CD1c-positive myeloid dendritic cell (primary cell): Measurements from ENCODE around the gene SFXN5.
"Not testable (repeated sequence)": the region's sequence is repeated elsewhere in the genome, so short reads cannot be mapped to it uniquely, and the experiment has no call there.

Experiments
- DNase-seq: peaks from one replicate; pipeline ENCODE4 v3.0.0-alpha.2; 2016; ENCODE audit errors: extremely low spot score

Gene SFXN5

DNA sequence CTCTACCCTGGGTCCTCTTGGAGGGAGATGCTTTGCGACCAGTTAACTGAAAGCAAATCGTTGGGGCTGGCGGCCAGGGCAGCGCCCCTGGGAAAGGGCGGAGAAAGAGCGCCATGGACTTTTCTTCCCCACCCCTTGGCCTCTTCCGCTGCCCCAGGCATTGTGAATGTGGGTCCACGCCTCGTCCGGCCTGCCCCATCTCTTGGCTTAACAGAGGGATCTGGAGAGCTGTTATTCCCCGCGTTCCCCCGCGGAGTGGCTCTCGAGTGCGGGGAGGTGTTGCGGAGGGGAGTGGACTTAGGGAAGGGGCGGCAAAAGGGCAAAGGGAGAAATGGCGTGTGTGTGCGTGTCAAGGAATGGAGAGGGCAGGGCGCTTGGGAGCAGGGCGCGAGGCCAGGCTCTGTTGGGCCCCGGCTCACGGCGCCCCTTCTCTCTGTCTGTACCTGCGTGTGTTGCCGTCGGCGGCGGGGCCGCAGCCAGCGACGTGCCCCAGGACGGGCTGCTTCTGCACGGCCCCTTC, 147.6 kb downstream of the SFXN5 start:
- DNase-seq, result no peak

DNA sequence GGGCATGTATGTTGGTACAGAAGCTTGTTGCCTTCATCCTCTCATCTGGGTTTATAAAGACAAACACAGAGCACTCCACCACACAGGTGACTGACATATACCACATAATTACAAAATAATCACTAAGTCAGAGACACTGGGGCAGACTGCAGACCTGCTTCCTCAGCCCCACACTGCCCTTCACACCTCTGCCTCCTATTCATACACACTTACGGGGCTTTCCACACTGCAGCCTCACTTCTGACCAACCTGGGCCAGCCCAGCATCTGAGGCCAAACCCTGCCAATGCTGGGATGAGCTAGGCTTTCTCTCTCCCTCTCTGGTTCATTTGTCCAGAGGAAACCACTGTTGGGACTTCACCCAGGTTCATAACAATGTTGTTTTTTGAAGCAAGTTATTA, 149.7 kb downstream of the SFXN5 start:
- DNase-seq, result no peak

DNA sequence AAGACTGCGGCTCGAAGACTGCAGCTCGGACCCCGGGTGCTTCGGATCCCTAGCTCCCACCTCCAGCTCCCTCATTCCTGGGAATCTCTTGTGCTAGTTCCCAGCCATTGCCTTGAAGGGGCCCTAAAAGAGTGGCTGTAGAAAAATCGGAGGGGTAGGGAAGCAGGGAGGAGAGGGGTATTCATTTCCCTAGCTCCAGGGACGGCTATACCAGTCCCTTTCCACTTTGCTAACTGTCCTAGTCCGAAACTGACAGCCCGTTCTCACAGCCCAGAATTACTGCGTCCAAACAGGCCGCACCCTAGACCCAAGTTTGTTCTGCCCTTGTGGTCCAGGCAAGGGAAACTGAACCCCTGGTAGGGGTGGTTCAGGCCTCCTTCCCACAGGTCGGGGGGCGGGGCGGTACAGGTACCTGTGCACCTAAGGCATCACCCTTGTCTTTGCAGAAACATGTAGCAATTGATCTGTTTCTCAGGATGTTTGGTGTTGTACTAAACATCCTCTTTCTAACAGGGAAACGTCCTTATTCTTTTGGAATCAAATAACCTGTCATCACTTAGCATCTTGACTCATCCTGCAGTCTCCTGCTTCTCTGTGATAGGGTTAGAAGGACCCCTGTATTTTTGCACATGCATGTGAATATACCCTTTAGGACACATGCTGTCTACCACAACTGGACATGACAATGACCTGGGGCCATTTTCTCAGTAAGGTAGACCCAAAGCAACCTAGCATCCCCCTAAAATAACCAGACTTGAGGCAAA, 150.2 kb downstream of the SFXN5 start:
- no peak for DNase-seq

GRCh38 chr2:72920318-72921087, 151.0 kb downstream of the SFXN5 start:
- peak; percentile 34 for DNase-seq

DNA sequence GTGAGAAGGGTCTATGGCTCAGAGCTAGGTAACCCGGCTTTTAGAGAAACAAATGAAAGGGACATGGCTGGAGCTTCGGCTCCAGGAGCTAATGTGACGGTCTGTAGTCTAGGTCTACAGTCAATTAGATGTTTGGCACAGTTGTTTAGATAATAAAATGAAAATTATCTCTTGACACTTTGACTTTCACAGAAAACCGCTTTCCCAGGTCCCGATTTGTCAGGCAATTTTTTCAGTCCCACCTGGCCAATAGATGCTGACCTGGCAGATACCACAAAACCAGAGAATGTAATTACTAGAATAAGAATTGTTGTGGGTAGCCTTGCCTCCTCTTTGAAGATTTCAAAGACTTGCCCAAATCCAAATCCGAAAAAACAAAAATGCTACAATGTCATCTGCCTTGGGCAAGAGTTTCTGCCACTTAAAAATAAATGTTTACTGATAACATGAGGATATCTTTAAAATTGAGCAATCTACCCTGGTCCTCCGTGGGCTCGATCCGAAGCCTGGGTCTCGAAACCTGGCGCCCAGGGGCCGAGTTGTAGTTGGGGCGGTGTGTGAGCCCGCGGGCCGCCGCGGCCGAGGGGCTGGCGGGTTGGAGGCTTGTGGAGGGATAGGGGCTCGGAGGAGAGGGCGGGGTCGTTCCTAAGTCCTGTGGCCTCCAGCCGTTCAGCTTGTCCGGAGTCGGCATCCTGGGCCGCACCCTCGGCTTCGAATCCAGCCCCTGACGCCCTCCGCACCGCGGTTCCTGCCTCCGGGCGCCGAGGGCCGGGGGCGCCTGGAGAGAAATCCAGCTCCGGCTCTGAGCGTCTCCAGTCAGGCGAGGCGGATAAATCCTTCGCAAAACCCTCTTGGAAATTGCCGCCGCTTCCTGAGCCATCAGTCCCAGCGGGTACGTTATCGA, 151.8 kb downstream of the SFXN5 start:
- no peak for DNase-seq

DNA sequence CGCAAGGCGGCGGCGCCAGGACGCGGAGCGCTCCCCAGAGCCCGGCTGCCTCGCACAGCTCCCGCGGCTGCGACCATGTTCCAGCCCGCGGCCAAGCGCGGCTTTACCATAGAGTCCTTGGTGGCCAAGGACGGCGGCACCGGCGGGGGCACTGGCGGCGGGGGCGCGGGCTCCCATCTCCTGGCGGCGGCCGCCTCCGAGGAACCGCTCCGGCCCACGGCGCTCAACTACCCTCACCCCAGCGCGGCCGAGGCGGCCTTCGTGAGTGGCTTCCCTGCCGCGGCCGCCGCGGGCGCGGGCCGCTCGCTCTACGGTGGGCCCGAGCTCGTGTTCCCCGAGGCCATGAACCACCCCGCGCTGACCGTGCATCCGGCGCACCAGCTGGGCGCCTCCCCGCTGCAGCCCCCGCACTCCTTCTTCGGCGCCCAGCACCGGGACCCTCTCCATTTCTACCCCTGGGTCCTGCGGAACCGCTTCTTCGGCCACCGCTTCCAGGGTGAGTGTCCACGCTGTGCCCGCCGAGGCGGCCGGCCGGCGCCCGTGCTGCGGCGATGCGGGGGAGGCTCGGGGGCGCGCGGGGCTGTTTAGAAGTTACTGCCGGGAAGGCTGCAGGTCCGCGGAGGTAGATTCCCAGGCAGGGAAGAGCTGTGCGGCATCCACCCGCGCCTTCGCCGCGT, 153.5 kb downstream of the SFXN5 start:
- no peak for DNase-seq

GRCh38 chr2:72917138-72917876, 154.2 kb downstream of the SFXN5 start, which contains the start of gene EMX1:
TSS of gene EMX1 (plus strand) at chr2:72917519. CDS start at chr2:72917853, 334 bp downstream.
- peak; percentile 20 for DNase-seq

GRCh38 chr2:72916743-72917137, 154.8 kb downstream of the SFXN5 start:
- no peak for DNase-seq

GRCh38 chr2:72915907-72916742, 155.4 kb downstream of the SFXN5 start:
- peak; percentile 49 for DNase-seq

DNA sequence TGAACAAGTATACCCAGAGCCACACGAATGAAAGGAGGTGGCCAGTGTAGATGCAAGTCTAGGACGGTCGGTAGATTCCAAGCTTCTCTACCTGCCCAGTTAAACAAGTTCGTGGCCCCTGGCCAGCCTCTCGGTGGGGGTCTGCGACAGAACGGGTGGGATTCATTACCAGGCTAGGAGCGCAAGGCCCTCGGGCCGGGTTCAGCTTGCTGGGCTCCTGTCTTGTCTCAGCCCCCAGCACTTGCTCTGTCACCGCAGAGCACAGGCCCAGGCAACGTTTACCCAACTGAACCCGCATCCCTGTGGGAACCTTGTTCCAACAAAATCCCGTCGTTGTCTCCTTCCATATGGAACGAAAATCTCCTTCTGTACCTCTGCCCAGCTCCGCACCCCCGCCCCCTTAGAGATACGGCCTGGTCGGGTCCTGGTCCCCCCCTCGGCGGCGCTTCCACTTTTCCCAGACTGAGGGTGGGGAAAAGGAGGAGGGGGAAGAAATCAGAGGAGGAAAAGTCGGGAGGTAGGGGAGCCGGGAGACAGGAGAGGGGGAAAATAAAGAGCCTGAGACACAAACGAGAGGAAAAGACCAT, 156.1 kb downstream of the SFXN5 start:
- no peak for DNase-seq

GRCh38 chr2:72914589-72915319, 156.8 kb downstream of the SFXN5 start:
- DNase-seq, result no peak

- DNase-seq, result no peak
Measured at GRCh38 chr2:72914206-72914559, 157.3 kb downstream of the SFXN5 start.

- no peak for DNase-seq
Measured at GRCh38 chr2:72913486-72914205, 157.9 kb downstream of the SFXN5 start.

- no peak for DNase-seq
Measured at GRCh38 chr2:72911256-72911655, 160.3 kb downstream of the SFXN5 start.

DNA sequence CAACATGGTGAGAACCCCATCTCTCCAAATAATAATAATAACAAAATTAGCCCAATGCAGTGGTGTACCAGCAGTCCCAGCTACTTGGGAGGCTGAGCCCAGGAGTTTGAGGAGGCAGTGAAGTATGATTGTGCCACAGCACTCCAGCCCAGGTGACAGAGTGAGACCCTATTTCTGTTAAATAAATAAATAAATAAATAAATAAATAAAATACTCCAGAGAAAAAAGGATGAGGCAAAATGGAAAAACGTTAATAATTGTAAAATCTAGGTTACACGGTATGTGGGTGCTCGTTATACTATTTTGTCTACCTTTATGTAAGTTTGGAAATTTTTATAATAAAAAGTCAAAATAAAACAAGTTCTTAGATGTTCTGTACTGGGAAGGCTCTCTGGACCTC, 162.8 kb downstream of the SFXN5 start:
- no peak for DNase-seq

DNA sequence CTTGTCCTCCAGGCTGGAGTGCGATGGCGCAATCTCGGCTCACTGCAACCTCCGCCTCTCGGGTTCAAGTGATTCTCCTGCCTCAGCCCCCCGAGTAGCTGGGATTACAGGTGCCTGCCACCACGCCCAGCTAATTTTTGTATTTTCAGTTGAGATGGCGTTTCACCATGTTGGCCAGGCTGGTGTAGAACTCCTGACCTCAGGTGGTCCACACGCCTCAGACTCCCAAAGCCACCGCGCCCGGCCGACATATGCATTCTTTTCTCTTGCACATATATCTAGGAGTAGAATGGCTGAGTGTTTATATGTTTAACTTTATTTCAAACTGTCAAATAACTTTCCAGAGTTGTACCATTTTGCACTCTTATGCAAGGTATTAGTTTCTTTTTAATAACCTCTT, 164.1 kb downstream of the SFXN5 start:
- not testable (repeated sequence) for DNase-seq

DNA sequence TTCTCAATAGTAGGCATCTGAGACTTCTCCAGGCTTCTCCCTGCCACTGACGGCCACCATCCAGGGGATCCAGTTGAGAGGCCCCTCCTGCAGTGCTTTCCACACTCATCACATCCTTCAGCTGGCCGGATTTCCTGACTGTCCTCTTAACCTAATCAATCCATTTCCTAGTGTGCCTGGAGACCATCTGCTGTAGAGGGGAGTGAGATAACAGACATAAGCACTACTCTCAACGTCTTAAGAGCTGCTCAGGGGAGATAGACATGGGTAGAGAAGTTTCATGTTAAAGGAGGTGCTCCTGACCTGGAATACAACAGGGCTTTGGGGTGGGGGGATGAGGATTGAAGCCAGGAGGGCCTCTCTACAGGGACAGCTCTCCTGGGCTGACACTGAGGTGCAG, 170.1 kb downstream of the SFXN5 start:
- DNase-seq, result no peak
